ENCODE measurements around the gene EPHA3. TPM values are rescaled to one million over a fixed set of nuclear protein-coding genes. Genes with fewer than 3 reads are reported as not detected.

EPHA3 gene
- polyA plus RNA-seq, 2 of the 4 experiments (the other 2 are of a cell fraction), result not detected

DNA sequence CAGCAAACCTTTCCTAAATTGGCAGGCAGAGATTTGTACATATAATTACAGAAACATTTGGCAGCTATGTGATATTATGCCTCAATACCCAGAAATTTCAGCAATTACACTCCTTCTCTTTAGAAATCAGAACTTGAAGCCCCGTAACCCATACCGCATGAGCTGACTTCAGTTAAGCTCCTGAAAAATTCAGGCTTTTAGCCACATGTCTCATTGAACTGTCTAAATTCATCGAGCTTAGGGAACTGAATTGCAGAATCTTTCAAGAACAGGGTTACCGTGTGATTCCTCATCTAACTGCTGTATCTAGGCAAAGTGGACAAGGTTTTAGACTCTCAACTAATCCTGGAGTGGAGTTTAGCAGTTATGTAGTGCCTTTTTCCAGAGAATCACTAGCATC lies 333.0 kb downstream of the EPHA3 start:
- 39% methylated on average over 4 of the region's 4 CpGs for WGBS (ENCODE audit: missing lambda C conversion rate)
- no peak overlapping the region for H3K4me3 ChIP-seq
- H3K9me3 ChIP-seq, result no peaks in the 10 kb centered on the region
- DNase-seq (ENCODE audit: low read depth in 1 of 2, low spot score in 1 of 2), result no peak
- POLR2A ChIA-PET, result no interaction called here
- H3K27ac ChIP-seq, result no peak overlapping the region
- no peak for TF ChIP-seq CEBPB (IDR thresholded peaks at IDR 0.05)
- no peak for TF ChIP-seq NFE2L2 (conservative IDR thresholded peaks at IDR 0.05; ENCODE audit: low read length)
- no peak for TF ChIP-seq JUN (IDR thresholded peaks at IDR 0.05)
- TF ChIP-seq RAD21 (conservative IDR thresholded peaks at IDR 0.05 in 1 of 2, IDR thresholded peaks at IDR 0.05 in 1 of 2), result no peak
- no peak for FAIRE-seq
- CTCF ChIA-PET, result no interaction called here
- H3K4me2 ChIP-seq, result no peak overlapping the region
- H3K4me1 ChIP-seq, result no peaks in the 10 kb centered on the region
- no peak for ATAC-seq

DNA sequence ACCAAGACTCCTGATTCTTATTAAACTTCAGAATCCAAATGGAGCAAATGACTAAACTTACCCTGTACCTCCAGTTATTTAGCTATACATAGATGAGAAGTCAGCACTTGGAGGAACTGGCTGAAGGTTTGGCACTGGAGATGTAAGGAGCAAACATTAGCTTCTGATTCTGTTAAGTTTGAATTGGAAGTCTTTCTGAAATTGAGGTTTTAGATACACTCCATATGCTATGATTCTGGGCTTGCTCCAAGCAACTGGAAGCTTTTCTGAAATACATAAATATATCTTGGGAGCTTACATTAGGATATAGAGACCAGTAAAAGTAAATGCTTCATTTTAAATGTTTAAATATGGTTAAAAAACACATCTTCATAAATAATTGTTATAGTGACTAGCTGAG lies 333.7 kb downstream of the EPHA3 start:
- ATAC-seq (no peak), FAIRE-seq (no peak), DNase-seq (ENCODE audit: low read depth in 1 of 2, low spot score in 1 of 2) (no peak)
- Histone ChIP-seq H3K27ac (no peak overlapping the region), H3K4me3 (no peak overlapping the region), H3K9me3 (no peaks in the 10 kb centered on the region), H3K4me2 (no peak overlapping the region), H3K4me1 (no peaks in the 10 kb centered on the region)
- POLR2A ChIA-PET, result no interaction called here
- CTCF ChIA-PET, result no interaction called here
- TF ChIP-seq, protein P1, sequence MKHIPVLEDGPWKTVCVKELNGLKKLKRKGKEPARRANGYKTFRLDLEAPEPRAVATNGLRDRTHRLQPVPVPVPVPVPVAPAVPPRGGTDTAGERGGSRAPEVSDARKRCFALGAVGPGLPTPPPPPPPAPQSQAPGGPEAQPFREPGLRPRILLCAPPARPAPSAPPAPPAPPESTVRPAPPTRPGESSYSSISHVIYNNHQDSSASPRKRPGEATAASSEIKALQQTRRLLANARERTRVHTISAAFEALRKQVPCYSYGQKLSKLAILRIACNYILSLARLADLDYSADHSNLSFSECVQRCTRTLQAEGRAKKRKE (CRISPR knock-in tag; IDR thresholded peaks at IDR 0.05; ENCODE audit: low read depth), result no peak
- TF ChIP-seq CBX8 (IDR thresholded peaks at IDR 0.05) (no peak), RAD21 (conservative IDR thresholded peaks at IDR 0.05 in 1 of 2, IDR thresholded peaks at IDR 0.05 in 1 of 2) (no peak), NFE2L2 (conservative IDR thresholded peaks at IDR 0.05; ENCODE audit: low read length) (no peak), ESRRA (IDR thresholded peaks at IDR 0.05; ENCODE audit: borderline replicate concordance, low read length) (no peak), BHLHE40 (IDR thresholded peaks at IDR 0.05; ENCODE audit: low read depth, low read length) (no peak), CHD4 (IDR thresholded peaks at IDR 0.05; ENCODE audit: borderline replicate concordance) (no peak), ZNF302 (CRISPR knock-in tag; IDR thresholded peaks at IDR 0.05) (no peak), SMC3 (IDR thresholded peaks at IDR 0.05) (no peak), FOSB (CRISPR knock-in tag; IDR thresholded peaks at IDR 0.05) (no peak), RNF2 (IDR thresholded peaks at IDR 0.05; ENCODE audit: borderline replicate concordance, low read depth) (no peak), ZFP36 (IDR thresholded peaks at IDR 0.05; ENCODE audit: borderline replicate concordance, partially characterized antibody) (no peak)
- TF ChIP-seq, protein P2, sequence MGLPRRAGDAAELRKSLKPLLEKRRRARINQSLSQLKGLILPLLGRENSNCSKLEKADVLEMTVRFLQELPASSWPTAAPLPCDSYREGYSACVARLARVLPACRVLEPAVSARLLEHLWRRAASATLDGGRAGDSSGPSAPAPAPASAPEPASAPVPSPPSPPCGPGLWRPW (IDR thresholded peaks at IDR 0.05), result no peak
- TF ChIP-seq, protein P3, sequence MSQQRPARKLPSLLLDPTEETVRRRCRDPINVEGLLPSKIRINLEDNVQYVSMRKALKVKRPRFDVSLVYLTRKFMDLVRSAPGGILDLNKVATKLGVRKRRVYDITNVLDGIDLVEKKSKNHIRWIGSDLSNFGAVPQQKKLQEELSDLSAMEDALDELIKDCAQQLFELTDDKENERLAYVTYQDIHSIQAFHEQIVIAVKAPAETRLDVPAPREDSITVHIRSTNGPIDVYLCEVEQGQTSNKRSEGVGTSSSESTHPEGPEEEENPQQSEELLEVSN (IDR thresholded peaks at IDR 0.05; ENCODE audit: borderline replicate concordance, low read depth), result no peak

DNA sequence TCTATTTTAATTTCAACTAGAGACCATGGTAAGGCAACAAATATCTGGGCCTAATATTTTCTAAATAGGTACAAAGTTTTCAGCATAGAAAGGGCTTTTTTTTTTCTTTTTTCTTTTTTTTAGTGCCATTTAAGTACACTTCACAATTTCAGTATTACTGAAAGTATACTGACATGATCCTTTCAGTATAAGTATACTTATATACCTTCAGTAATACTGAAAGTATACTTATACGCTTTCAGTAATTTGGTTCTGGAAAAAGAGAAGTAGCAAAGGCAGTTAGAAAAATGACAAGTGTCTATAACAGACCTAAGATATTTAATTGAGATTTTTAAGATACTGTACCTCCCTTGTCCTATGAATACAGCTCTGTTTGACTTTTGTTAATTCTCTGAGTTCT lies 339.2 kb downstream of the EPHA3 start:
- no peak overlapping the region for H3K4me2 ChIP-seq
- H3K27ac ChIP-seq, result no peak overlapping the region
- ChIA-PET POLR2A (no interaction called here), CTCF (no interaction called here)
- no peaks in the 10 kb centered on the region for H3K4me1 ChIP-seq
- H3K9me3 ChIP-seq, result no peaks in the 10 kb centered on the region
- no peak overlapping the region for H3K4me3 ChIP-seq
- FAIRE-seq, result no peak
- ATAC-seq, result no peak
- no peak for TF ChIP-seq MAFK (IDR thresholded peaks at IDR 0.05; ENCODE audit: partially characterized antibody)
- no peak for TF ChIP-seq FOSB (CRISPR knock-in tag; IDR thresholded peaks at IDR 0.05)
- TF ChIP-seq, protein P1 (CRISPR knock-in tag; IDR thresholded peaks at IDR 0.05; ENCODE audit: low read depth), result no peak
- no peak for TF ChIP-seq CHD4 (IDR thresholded peaks at IDR 0.05; ENCODE audit: borderline replicate concordance)
- no peak for TF ChIP-seq JUN (IDR thresholded peaks at IDR 0.05)
- TF ChIP-seq CBX2 (IDR thresholded peaks at IDR 0.05; ENCODE audit: borderline replicate concordance, low read depth), result no peak
- no peak for TF ChIP-seq CBX8 (IDR thresholded peaks at IDR 0.05)
- TF ChIP-seq, protein P4, sequence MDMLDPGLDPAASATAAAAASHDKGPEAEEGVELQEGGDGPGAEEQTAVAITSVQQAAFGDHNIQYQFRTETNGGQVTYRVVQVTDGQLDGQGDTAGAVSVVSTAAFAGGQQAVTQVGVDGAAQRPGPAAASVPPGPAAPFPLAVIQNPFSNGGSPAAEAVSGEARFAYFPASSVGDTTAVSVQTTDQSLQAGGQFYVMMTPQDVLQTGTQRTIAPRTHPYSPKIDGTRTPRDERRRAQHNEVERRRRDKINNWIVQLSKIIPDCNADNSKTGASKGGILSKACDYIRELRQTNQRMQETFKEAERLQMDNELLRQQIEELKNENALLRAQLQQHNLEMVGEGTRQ (IDR thresholded peaks at IDR 0.05), result no peak
- no peak for TF ChIP-seq TFCP2L1 (CRISPR knock-in tag; IDR thresholded peaks at IDR 0.05)
- TF ChIP-seq SMC3 (IDR thresholded peaks at IDR 0.05), result no peak
- TF ChIP-seq PHF8 (IDR thresholded peaks at IDR 0.05; ENCODE audit: borderline replicate concordance, low read depth), result no peak
- no peak for TF ChIP-seq HEYL (CRISPR knock-in tag; IDR thresholded peaks at IDR 0.05)
- no peak for TF ChIP-seq MYC (IDR thresholded peaks at IDR 0.05; ENCODE audit: borderline replicate concordance, low read length)
- TF ChIP-seq RAD21 (conservative IDR thresholded peaks at IDR 0.05 in 1 of 2, IDR thresholded peaks at IDR 0.05 in 1 of 2), result no peak
- 43% methylated on average over 1 of the region's 1 CpG for WGBS (ENCODE audit: missing lambda C conversion rate)
- DNase-seq (ENCODE audit: low read depth in 1 of 2, low spot score in 1 of 2), result no peak

Measured in A549 (cell line).